GM12878 (cell line): ENCODE measurements around the gene DNAH8. TPM values are rescaled to one million over a fixed set of nuclear protein-coding genes. Genes with fewer than 3 reads are reported as not detected.

Experiments
- ATAC-seq: fragments of 200-7000 bp; cut with Tn5 transposase; 3 replicates; pipeline ENCODE4 v1.9.1; 2020; ENCODE audit warnings: mild to moderate bottlenecking, moderate library complexity
- BruUV-seq: library from RNA; stranded (reverse); fragments of 400-500 nt; replicated peaks from 2 replicates; lab custom pipeline; 2021; lab: Mats Ljungman, UMichigan
- CTCF ChIA-PET: fragments of 300-600 bp; sonication (Branson Sonifier 250); formaldehyde crosslinking; extraction: SDS; loops from one replicate; lab custom pipeline; 2021; ENCODE audit warnings: inconsistent platforms; lab: Yijun Ruan, JAX
- POLR2A ChIA-PET: fragments of 350-600 bp; formaldehyde crosslinking; extraction: SDS; loops from one replicate; lab custom pipeline; 2021; ENCODE audit warnings: inconsistent platforms; lab: Charles Lee
- RAD21 ChIA-PET: fragments of 300-600 bp; sonication (Branson Sonifier 250); formaldehyde crosslinking; loops from one replicate; lab custom pipeline; 2023; ENCODE audit warnings: antibody characterized with exemption; ENCODE audit not compliant: unreplicated experiment; lab: Charles Lee
- SMC1A ChIA-PET: fragments of 300-600 bp; sonication (Branson Sonifier 250); formaldehyde crosslinking; loops from one replicate; lab custom pipeline; 2023; ENCODE audit not compliant: unreplicated experiment, uncharacterized antibody; lab: Charles Lee
- DNase-seq: peaks from one replicate; pipeline ENCODE4 v3.0.0-alpha.2; 2011; ENCODE audit warnings: low read depth, low spot score
- FAIRE-seq: peaks from 3 replicates; lab custom pipeline; 2011; peaks lifted over from hg19 to GRCh38; lab: Jason Lieb, UNC
- H2AFZ ChIP-seq: 2 replicates; pipeline ENCODE4 v1.6.0; 2011; ENCODE audit warnings: low read depth, low read length, control low read depth; ENCODE audit not compliant: control insufficient read depth
- H3K27ac ChIP-seq: 2 replicates; pipeline ENCODE4 v1.5.1; 2011; ENCODE audit warnings: control low read depth; ENCODE audit not compliant: control insufficient read depth, insufficient read depth
- H3K27me3 ChIP-seq, 2 experiments: replicated peaks in 1 of 2; 2 replicates each; pipeline versions ENCODE4 v1.6.0 to v1.6.1; 2011; ENCODE audit warnings: low read length in 1 of 2; ENCODE audit not compliant: control insufficient read depth in 2 of 2, insufficient read depth in 2 of 2
- H3K36me3 ChIP-seq, 2 experiments: 2 replicates each; pipeline ENCODE4 v1.5.1; 2011; ENCODE audit warnings: low read length in 1 of 2; ENCODE audit not compliant: control insufficient read depth in 2 of 2, insufficient read depth in 2 of 2
- H3K4me1 ChIP-seq: 2 replicates; pipeline ENCODE4 v1.6.1; 2011; ENCODE audit warnings: mild to moderate bottlenecking, low read length, moderate library complexity, mixed read lengths; ENCODE audit not compliant: control insufficient read depth, insufficient read depth
- H3K4me2 ChIP-seq: 2 replicates; pipeline ENCODE4 v1.6.0; 2011; ENCODE audit warnings: control low read depth; ENCODE audit not compliant: control insufficient read depth, insufficient read depth
- H3K4me3 ChIP-seq: fragments of 200-600 bp; sonication (generic); 2 replicates; pipeline ENCODE4 v1.5.1; 2016
- H3K79me2 ChIP-seq: 2 replicates; pipeline ENCODE4 v1.6.0; 2011; ENCODE audit warnings: low read length; ENCODE audit not compliant: control insufficient read depth, insufficient read depth
- H3K9ac ChIP-seq: 2 replicates; pipeline ENCODE4 v1.8.0; 2011; ENCODE audit warnings: low read length, control low read depth, mixed read lengths; ENCODE audit not compliant: control insufficient read depth, insufficient read depth
- H3K9me3 ChIP-seq: replicated peaks from 3 replicates; pipeline ENCODE4 v1.5.1; 2011; ENCODE audit warnings: mild to moderate bottlenecking, low read length; ENCODE audit not compliant: control insufficient read depth, insufficient read depth
- H4K20me1 ChIP-seq: 2 replicates; pipeline ENCODE4 v1.6.0; 2011; ENCODE audit not compliant: control insufficient read depth, insufficient read depth
- CREB1 ChIP-seq: IDR thresholded peaks from 2 replicates; pipeline ENCODE4 v1.6.1; 2012; ENCODE audit warnings: low read depth, mild to moderate bottlenecking, inconsistent platforms
- EZH2 ChIP-seq: IDR thresholded peaks from 2 replicates; pipeline ENCODE4 v1.6.1; 2012; ENCODE audit warnings: low read depth, mild to moderate bottlenecking, control low read depth, inconsistent platforms, low read length, borderline replicate concordance; ENCODE audit not compliant: control insufficient read depth
- HDAC6 ChIP-seq: fragments of 200-600 bp; sonication (generic); IDR thresholded peaks from one replicate; pipeline ENCODE4 v1.8.0; 2017; ENCODE audit warnings: antibody characterized with exemption; ENCODE audit not compliant: unreplicated experiment
- MEF2B ChIP-seq: fragments of 450-650 bp; IDR thresholded peaks from 2 replicates; pipeline ENCODE4 v1.6.1; 2018; ENCODE audit warnings: mild to moderate bottlenecking, moderate library complexity; ENCODE audit not compliant: partially characterized antibody, poor library complexity, severe bottlenecking
- MLLT1 ChIP-seq: fragments of 450-650 bp; IDR thresholded peaks from 2 replicates; pipeline ENCODE4 v1.6.1; 2016; ENCODE audit warnings: mild to moderate bottlenecking
- NR2F1 ChIP-seq: fragments of 450-650 bp; conservative IDR thresholded peaks from 2 replicates; pipeline ENCODE4 v1.6.1; 2017; ENCODE audit warnings: mild to moderate bottlenecking
- SP1 ChIP-seq: IDR thresholded peaks from one replicate; pipeline ENCODE4 v1.6.1; 2011; ENCODE audit warnings: low read depth, low read length
- YY1 ChIP-seq: IDR thresholded peaks from 2 replicates; pipeline ENCODE4 v1.6.1; 2011; ENCODE audit warnings: low read depth, mild to moderate bottlenecking, low read length
- WGBS: methylation state at CpG from one replicate; pipeline ENCODE4 v1.1.6; 2016; ENCODE audit warnings: low lambda C conversion rate; ENCODE audit not compliant: insufficient replicate concordance, insufficient coverage; ENCODE audit errors: missing lambda C conversion rate; 5-methylcytosine and 5-hydroxymethylcytosine counted together
- in situ Hi-C: fragments of 300-500 bp; cut with MboI; formaldehyde crosslinking; loops from 9 replicates; pipeline ENCODE4 v1.14.3; 2018; ENCODE audit warnings: mixed read lengths
- intact Hi-C: fragments of 100-400 bp; cut with micrococcal nuclease; formaldehyde crosslinking; loops from one replicate; pipeline ENCODE4 v1.14.2; 2022; ENCODE audit not compliant: unreplicated experiment
- polyA plus RNA-seq, 11 experiments: library from polyadenylated mRNA; depleted of rRNA in 4 of 11; unstranded in 6 of 11; stranded (reverse) in 5 of 11; fragments of >200 nt; fragmentation: Nextera tagmentation in 4 of 11; fragmentation: Illumina TruSeq in 1 of 11; extraction: Ambion mirVana in 4 of 11; extraction: Trizol in 1 of 11; gene quantifications; 1 replicate in 1 of 11; 2 replicates in 10 of 11; pipeline versions ENCODE4 v1.2.1 to v1.2.3, GENCODE V29; 2011 to 2016; ENCODE audit warnings: inconsistent platforms in 2 of 11, missing spikeins in 2 of 11, low read depth in 1 of 11
- total RNA-seq, 4 experiments: library from RNA; depleted of rRNA in 3 of 4; stranded (reverse); fragments of >200 nt in 3 of 4; fragmentation: Illumina TruSeq in 1 of 4; extraction: Trizol in 1 of 4; gene quantifications; 2 replicates each; pipeline versions ENCODE4 v1.2.1 to v1.2.3, GENCODE V29; 2013 to 2021
- TF ChIP-seq, protein P1 (sequence below), 3 experiments: IDR thresholded peaks in 2 of 3; conservative IDR thresholded peaks in 1 of 3; 2 replicates each; pipeline ENCODE4 v1.5.1; 2011; ENCODE audit warnings: low read depth in 3 of 3, low read length in 3 of 3, mild to moderate bottlenecking in 3 of 3, control low read depth in 2 of 3, moderate library complexity in 2 of 3, inconsistent platforms in 1 of 3, mixed read lengths in 1 of 3; ENCODE audit not compliant: control insufficient read depth in 2 of 3, insufficient read depth in 1 of 3; ENCODE audit errors: extremely low read depth in 1 of 3

DNAH8 gene
- total and polyA plus RNA-seq, 10 of the 15 experiments (the other 5 are each of a cell fraction or from before 2014, with no cell fraction given) = 0.02 to 0.34 (median 0.10) TPM; not detected in 3

- TF ChIP-seq, protein P1, sequence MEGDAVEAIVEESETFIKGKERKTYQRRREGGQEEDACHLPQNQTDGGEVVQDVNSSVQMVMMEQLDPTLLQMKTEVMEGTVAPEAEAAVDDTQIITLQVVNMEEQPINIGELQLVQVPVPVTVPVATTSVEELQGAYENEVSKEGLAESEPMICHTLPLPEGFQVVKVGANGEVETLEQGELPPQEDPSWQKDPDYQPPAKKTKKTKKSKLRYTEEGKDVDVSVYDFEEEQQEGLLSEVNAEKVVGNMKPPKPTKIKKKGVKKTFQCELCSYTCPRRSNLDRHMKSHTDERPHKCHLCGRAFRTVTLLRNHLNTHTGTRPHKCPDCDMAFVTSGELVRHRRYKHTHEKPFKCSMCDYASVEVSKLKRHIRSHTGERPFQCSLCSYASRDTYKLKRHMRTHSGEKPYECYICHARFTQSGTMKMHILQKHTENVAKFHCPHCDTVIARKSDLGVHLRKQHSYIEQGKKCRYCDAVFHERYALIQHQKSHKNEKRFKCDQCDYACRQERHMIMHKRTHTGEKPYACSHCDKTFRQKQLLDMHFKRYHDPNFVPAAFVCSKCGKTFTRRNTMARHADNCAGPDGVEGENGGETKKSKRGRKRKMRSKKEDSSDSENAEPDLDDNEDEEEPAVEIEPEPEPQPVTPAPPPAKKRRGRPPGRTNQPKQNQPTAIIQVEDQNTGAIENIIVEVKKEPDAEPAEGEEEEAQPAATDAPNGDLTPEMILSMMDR (IDR thresholded peaks at IDR 0.05 in 2 of 3, conservative IDR thresholded peaks at IDR 0.05 in 1 of 3; ENCODE audit: control insufficient read depth in 2 of 3, extremely low read depth in 1 of 3, insufficient read depth in 1 of 3, low read depth in 3 of 3, low read length in 3 of 3) = no peak
- TF ChIP-seq MEF2B = no peak
- TF ChIP-seq YY1 = no peak
- TF ChIP-seq SP1 = no peak
These were observed 322.6 kb downstream of the DNAH8 start (continued) for GRCh38 chr6:39037707-39038106.

DNA sequence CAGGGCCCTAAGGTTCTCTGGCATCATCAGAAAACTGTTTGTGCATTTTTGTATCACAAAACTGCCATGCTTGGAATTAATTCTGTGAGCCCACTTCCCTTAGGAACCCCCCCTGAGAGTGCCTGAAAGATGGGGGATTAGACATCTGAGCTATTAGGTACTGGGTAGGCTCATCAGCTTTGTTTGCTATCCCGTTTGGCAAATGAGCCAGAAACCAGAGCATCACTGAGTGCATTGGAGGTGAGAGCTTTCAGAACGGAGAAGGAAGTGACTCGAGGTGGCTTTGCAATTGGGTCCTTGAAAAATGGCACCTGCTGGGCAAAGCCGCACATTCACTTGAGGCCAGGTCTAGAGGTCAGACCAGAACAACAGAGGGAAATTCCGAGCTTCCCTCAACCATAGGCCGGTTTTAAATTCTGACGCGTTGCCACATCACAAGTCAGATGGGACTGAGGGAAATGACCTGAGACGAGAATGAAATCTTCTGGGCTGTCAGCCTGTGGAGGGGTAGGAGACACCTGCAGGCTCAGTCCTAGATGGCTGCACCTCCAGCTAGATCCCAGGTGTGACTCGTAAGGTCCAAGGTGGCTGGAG, 325.1 kb downstream of the DNAH8 start:
- no peak overlapping the region for H3K4me3 ChIP-seq
- H3K9ac ChIP-seq = no peak overlapping the region
- H4K20me1 ChIP-seq = no peaks in the 10 kb centered on the region; the same call in 1 of the 2 replicates
- H3K9me3 ChIP-seq = no peaks in the 10 kb centered on the region; the same call in 2 of the 3 replicates
- TF ChIP-seq EZH2 = no peak
- TF ChIP-seq NR2F1 = peak; percentile 84
- TF ChIP-seq HDAC6 = no peak
- TF ChIP-seq CREB1 = peak; percentile 27; the same call in 1 of the 2 replicates
- TF ChIP-seq MLLT1 = no peak
- FAIRE-seq = no peak
- peaks cover 1 to 4% of the 10 kb centered on the region in 2 experiments; a peak in 3 of 4 replicates for H3K27me3 ChIP-seq
- H3K27ac ChIP-seq = no peak overlapping the region
- in situ Hi-C loops (no loop called here), intact Hi-C loops (no loop called here)
- no peak overlapping the region for H3K4me2 ChIP-seq
- CTCF ChIA-PET = no interaction called here
- no peaks in the 10 kb centered on the region for H3K36me3 ChIP-seq
- H2AFZ ChIP-seq = no peak overlapping the region
- BruUV-seq = no TSS peak
- DNase-seq = peak; percentile 19
- ATAC-seq = peak; percentile 72
- no peaks in the 10 kb centered on the region for H3K79me2 ChIP-seq
- WGBS = 55% methylated on average over 10 of the region's 10 CpGs
- RAD21 ChIA-PET = no interaction called here
- peaks cover 14% of the 10 kb centered on the region for H3K4me1 ChIP-seq
- POLR2A ChIA-PET = no interaction called here
- SMC1A ChIA-PET = interaction anchor here (2.7 kb wide), 1 partner anchor 10 kb away, joined by 8 read pairs; no protein-coding TSS in a partner anchor
